ENCODE measurements around the gene IGSF11.
"Not testable (repeated sequence)": the region's sequence is repeated elsewhere in the genome, so short reads cannot be mapped to it uniquely, and the experiment has no call there.

Gene IGSF11

DNA sequence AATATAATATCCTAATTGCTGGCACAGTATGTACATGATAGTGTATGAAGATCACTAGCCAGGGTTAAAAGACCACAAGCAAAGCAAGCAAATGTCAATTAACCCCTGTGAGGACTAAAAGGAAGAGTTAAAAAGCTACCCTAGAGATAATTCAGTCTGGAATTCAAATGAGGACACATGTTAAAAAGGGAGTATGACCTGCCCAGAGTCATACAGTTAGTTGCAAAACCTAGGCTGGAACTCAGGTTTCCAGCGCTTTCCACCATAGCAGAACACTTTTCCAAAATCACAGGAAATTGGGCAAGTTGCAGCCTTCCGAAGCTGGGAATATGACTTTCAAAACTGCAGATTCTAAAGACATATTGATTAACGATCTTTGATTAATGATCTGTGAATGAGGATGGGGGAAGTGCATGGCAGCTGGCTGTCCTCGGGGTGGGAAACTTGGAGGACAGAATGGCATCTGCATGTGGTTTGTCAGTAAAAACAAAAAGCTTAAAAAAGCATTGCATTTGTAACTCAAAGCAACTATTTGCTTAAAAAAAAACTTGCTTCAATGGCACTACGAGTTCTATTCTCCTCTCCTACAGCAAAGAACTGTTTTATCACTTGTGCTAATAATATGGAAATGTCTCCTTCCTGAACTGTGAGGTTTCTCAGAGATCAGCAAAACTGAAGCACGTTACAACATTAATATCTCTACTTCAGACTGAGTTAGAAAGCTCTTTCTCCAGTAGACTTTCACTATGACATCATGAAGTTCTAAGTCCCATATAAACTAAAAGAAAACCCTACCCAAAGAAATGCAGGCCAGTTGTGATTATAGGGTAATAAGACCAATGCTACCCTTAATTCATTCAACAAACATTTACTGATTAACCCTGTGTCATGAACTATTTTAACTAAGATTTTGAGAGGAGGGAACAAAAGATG is 46.2 kb downstream of the IGSF11 start:
- no peak for DNase-seq

DNA sequence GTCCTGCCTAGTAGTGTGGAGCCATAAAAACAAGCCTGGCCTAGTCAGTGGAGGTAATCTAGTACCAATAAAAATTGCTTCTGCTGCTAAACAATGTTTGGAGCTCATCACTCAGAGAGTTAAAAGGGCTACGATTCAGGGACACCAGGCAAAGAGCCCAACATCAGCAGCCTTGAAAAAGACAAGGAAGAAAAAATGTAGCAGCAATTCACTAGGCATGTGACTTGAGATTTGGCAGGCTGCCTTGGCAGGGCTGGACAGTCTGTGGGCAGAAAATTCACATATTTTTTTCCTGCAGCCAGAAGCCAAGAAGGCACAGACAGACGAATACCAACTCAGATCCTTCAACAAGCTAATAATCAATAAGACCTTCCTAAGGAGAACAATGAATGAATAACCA is 47.2 kb downstream of the IGSF11 start:
- DNase-seq: no peak

DNA sequence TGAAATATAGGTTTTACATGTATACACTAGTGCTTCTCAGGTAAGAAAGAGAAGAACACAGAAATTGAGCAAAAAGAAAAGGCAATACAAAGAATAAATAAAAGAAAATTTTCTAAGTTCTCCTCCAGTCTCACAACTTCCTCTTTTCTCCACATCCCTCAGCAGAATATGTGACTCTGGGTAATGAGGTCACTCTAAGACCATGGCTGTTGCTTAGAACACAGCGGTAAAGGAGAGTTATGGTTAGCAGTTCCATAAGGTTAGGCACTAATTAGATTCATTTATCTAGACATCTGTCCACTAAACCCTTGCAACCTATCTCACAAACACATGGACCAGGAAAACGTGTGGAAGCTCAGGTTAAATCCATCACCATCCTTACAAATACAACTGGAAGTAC is 47.9 kb downstream of the IGSF11 start:
- DNase-seq: no peak

DNA sequence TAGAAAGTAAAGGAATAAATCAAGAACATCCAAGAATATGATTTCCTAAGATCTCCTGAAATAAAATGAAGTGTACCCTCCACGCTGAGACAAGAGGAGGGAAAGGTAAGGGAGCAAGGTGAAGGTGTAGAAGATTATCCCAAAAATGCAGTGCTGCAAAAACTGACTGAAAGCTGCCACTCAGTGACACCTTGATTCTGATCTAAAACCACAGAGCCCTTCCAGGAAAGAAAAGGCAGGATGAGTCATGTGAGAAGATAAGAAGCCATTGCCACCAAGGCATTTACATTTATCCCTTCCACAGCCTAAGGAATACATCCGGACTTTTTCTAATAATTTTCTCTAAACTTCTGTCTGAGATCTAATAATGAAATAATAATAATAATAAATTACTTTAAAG is 49.9 kb downstream of the IGSF11 start:
- no peak for DNase-seq

- DNase-seq: no peak
Observed at GRCh38 chr3:118981494-118982134, 53.0 kb downstream of the IGSF11 start.

DNA sequence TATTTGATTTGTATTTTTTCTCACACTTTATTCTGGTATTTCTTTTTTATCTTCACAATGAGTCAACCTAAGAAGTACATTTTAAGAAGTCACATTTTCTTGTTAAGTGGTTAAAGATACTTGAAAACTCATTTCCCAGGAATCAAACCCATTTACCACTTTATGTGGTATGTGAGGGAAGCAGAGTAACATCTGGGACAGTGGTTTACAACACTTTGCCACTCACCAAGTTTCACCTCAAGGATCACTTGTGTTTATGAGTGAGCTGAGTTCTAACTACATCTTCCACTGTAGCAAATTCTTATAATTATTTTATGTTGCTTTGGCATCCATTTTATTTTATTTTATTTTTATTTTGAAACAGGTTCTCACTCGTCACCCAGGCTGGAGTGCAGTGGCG is 53.8 kb downstream of the IGSF11 start:
- DNase-seq: no peak

DNA sequence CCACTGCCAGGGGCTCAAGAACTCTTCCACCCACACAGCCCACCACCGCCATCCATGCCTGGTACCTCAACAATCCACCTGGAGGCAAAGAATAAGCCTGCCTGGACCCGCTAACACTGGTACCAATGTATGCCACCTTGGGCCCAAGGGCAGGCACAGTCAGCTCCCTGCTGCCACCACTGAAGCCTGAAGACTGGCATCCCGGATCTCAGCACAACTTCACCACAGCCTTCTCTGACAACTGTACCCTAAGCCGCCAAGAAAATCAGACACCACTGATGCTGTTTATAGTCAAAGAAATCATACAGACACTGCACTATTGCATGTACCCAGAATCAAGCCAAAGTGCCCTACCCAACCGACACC is 56.3 kb downstream of the IGSF11 start:
- DNase-seq: no peak

DNA sequence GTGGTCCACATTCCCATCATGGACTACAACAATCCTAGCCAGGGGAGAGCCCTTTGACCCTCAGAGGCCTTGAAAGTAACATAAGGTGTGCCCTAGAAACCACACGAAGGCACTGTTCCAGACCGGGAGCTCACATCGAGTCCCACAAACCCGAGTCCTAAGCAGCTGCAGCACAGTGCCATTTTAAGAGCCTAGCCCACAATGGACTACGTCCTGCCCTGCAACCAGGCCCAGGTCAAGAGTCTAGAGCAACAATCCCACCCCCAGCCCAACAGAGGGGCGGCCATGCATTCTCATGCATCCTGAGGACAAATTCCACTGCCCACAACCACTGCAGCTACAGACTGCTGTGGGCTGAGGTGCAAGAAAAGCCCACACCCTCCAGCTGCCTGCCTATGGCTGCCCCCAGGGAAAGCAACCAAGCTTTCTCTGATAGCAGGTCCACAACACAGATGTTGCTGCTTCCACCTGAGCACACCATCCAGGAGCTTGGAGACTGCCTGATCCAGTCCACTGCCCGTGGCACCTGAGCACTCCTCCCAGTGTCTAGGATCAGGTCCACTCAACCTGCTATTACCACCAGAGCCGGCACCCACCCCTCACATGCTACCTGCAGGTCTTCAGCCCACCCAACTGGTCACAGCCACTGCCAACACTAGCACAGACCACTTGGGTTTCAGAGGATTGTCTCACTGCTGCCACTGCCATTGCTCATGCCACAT is 56.8 kb downstream of the IGSF11 start:
- no peak for DNase-seq

DNA sequence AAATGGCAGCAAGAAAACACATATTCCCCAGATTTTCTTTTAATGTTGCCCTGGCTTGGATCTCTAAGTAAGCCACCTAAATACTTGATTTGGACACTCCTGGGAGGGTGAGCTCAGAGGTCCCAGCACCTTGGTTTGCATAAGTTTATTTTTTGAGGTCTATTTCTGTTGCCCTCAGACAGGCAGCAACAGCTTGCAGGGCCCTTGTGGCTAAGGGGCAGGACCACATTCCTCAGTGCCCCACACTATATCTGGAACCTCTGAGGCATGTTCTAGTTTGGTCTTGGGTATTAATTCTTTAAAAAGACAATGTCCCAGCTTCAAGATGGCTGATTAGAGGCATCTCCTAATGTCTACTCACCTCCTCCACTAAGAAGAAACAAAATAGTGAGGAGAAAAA is 57.5 kb downstream of the IGSF11 start:
- no peak for DNase-seq

GRCh38 chr3:118975476-118975875 is 59.2 kb downstream of the IGSF11 start:
- DNase-seq: not testable (repeated sequence)

DNA sequence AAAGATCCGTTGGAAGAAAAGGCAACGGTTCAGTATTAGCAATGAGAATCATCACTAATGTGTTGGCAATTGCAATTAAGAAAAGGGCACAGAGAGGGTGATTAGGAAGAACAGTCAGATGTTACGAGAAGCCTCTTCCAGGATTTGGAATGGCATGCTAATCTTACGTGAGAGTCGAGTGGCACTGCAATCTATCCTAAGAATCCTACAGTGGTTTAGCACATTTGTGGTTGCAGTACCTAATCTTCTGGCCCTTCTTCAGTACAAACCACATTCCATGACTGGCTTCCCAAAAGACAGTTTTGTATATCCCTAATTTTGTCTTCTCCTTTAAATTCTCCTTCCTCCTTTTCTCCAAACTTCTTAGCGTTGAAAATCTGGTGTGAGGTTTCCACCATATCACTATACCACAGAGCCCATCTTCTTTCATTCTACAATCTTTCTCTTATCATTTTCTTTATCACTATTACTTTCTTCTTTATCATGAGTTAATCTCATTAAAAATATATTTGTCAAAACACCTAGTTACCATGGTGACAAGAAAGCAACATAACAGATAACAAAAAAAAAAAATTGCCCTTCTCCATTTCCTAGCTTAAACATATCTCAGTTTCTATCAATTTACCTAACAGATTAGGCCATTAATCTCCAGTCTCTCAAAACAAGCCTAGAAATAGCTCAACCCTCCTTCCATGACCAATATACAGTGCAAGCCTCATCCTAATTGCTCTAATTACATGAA is 60.1 kb downstream of the IGSF11 start:
- DNase-seq: no peak

DNA sequence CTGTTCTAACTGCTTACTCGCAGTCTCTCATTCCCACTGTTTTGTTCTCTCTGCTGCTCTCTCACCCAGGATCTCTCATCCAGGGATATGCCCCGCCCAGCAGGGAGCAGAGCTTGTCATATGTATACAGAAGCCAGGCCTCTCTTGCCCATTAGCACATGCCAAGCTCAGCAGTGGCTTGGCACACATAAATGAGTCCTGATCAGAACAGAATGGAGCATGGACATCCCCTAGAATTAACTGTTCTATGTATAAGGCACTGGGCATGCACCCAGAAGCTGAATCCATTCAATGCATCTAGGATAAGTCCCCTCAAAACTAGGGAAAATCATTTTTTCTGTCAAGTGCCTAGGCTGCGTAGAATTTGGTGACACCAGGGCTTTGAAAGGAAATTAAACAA is 61.6 kb downstream of the IGSF11 start:
- no peak for DNase-seq

DNA sequence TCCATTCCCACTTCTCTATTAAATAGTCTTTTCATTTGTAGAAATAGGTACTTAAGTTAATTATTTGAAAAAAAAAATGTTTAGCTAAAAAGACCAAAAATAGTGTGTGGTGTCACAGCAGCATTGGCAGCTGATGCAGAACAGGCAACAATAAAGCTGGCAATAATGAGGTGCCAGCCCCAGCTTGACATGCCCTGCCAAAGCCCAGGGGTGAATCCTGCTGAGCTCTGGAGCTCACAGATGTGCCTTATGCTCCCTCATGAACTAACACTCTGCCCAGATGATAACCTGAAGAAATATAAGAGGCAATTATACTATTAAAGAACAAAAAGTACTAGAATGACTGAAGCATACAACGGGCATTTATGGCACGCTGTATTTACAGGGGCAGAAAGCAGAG is 63.8 kb downstream of the IGSF11 start:
- no peak for DNase-seq

DNA sequence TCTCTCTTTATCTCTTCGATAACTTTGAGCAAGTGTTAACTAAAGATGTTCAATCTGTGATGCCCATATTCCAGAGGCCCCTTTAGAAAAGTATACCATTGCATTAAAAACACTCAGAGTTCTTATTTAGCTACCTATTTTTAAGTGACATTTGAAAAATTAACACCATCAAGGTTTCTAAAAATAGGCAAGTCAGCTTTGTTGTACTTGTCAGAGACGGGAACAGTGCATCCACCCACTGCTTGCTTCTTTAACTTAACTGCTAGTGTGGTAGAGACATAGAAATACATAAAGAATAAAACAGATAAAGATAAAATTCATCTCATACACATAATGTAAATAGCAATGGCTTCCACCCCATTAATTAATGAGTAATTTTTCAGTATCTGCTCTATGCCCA is 66.0 kb downstream of the IGSF11 start:
- DNase-seq: no peak

DNA sequence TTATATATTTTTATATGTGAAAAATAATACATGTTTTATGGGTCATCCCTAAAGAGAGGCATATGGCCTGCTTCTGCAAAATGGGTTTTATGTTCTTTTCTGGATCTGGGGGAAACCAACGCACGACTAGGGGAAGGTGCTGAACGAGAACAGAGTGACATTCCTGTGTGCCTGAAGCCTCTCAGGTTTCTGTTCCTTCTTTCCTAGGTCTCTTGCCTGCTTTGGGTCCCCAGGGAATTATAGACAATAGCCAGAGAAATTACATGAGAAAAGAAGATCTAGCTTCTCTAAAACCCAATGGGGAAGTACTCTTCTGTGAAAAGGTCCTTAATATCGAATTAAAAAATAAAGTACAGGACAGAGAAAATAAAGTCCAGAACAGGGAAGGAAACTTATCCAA is 66.5 kb downstream of the IGSF11 start:
- DNase-seq: no peak

- no peak for DNase-seq
Observed at GRCh38 chr3:118966700-118967099, 67.9 kb downstream of the IGSF11 start.

DNA sequence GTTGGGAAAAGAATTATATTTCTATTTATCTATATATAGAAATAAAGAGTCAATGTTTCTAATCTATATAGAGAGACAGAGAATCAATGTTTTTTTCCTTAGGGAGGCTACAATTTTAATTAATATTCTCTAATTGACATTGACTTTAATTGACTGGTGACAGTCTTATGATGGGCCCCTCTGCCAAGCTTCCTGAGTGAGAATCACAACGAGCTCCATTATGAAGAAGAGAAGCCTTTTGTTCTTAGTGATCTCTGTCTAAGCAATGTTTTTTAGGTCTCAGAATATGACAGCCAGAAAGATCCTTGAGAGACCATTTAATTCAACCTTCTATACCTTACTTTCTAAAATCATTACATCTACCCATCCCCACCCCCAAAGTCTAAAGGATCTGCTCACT is 70.9 kb downstream of the IGSF11 start:
- no peak for DNase-seq

DNA sequence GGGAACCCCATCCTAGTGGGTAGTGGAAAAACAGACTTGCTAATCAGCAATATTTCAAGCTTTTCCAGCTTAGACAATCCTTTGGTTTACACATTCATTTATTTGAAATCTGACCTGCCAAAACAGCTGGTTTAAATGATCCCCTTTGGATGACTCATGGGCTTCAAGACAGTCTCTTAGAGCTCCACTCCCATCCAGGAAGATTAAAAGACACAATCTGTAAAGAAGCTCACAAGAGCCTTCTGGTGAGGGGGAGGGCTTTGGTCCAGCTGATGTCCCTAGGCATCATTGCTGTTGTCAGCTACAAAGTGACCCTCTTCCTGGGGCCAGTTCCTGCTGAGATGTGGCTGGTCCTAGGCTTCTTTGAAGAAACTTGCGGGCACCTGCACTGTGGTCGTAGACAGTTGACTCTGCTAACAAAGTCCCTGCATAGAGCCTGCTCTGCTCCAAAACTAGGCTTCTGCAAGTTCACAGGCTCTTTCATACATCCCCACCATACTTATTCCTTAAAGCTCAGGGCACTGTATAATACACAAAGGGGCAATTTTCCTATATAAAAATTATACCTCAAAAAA is 73.7 kb downstream of the IGSF11 start:
- DNase-seq: no peak

DNA sequence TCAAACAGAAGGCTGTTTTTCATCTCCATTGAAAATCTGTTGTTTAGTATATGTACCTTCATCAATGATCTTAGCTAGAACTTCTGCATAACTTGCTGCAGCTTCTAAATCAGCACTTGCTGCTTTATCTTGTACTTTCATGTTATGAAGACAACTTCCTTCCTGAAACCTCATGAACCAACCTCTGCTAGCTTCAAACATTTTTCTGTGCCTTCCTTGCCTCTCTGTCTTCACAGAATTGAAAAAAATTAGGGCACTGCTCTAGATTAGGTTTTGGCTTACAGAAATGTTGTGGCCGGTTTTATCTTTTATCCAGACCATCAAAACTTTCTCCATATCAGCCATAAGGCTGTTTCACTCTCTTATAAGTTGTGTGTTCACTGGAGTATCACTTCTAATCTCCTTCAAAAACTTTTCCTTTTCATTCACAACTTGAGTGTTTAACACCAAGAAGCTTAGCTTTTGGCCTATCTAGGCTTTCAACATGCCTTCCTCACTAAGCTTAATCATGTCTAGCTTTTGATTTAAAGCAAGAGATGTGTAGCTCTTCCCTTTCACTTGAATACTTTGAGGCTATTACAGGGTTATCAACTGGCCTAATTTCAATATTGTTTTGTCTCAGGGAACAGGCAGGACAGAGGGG is 78.6 kb downstream of the IGSF11 start:
- no peak for DNase-seq

- no peak for DNase-seq
Observed at GRCh38 chr3:118951089-118951488, 83.6 kb downstream of the IGSF11 start.

- DNase-seq: no peak
Observed at GRCh38 chr3:118949113-118949760, 85.4 kb downstream of the IGSF11 start.

GRCh38 chr3:118948146-118948545 is 86.5 kb downstream of the IGSF11 start:
- no peak for DNase-seq
